Uterus (tissue), 4 donors: ENCODE data around the gene PRAME. TPM values are rescaled to one million over a fixed set of nuclear protein-coding genes. Genes with fewer than 3 reads are reported as not detected.

Experiments
- DNase-seq, 2 donors: peaks; one replicate each; pipeline ENCODE4 v3.0.0-alpha.2; 2019 to 2020
- H3K27ac ChIP-seq, 2 donors: fragments of 200-600 bp; sonication (generic); 1 replicate in 1 of 2; 2 replicates in 1 of 2; pipeline ENCODE4 v1.5.1; 2016 to 2018
- H3K27me3 ChIP-seq, 2 donors: fragments of 200-600 bp; sonication (generic); one replicate each; pipeline ENCODE4 v1.5.1; 2018 to 2019; ENCODE audit warnings: control low read depth in 1 of 2
- H3K36me3 ChIP-seq, 2 donors: fragments of 200-600 bp; sonication (generic); one replicate each; pipeline ENCODE4 v1.5.1; 2019; ENCODE audit warnings: control low read depth in 1 of 2
- H3K4me1 ChIP-seq, 2 donors: fragments of 200-600 bp; sonication (generic); one replicate each; pipeline ENCODE4 v1.5.1; 2018 to 2019; ENCODE audit warnings: control low read depth in 1 of 2
- H3K4me3 ChIP-seq, 2 donors: fragments of 200-600 bp; sonication (generic); 1 replicate in 1 of 2; 2 replicates in 1 of 2; pipeline ENCODE4 v1.5.1; 2018 to 2019; ENCODE audit warnings: mild to moderate bottlenecking in 1 of 2
- H3K9me3 ChIP-seq, 2 donors: fragments of 200-600 bp; sonication (generic); one replicate each; pipeline ENCODE4 v1.5.1; 2019; ENCODE audit warnings: control low read depth in 1 of 2
- POLR2A ChIP-seq, 2 donors: fragments of 450-650 bp; IDR thresholded peaks; one replicate each; pipeline ENCODE4 v1.6.1; 2016; ENCODE audit warnings: antibody characterized with exemption in 2 of 2, mild to moderate bottlenecking in 1 of 2, moderate library complexity in 1 of 2
- intact Hi-C: fragments of 100-400 bp; cut with DNase I; formaldehyde crosslinking; loops from one replicate; pipeline ENCODE4 v1.15.1; 2023; ENCODE audit warnings: low total_unique reads
- total RNA-seq, 4 donors: library from RNA; depleted of rRNA in 3 of 4; stranded (reverse); fragments of >200 nt in 3 of 4; gene quantifications; one replicate each; pipeline versions ENCODE4 v1.1.0 to v1.2.4, GENCODE V29; 2014 to 2023
- TF ChIP-seq, protein P1 (sequence below), 4 experiments: fragments of 200-600 bp in 2 of 4; fragments of 450-650 bp in 2 of 4; sonication (generic) in 2 of 4; IDR thresholded peaks; one replicate each; pipeline ENCODE4 v1.5.1; 2016 to 2019; ENCODE audit warnings: antibody characterized with exemption in 4 of 4, mild to moderate bottlenecking in 2 of 4, moderate library complexity in 1 of 4
- donor health status: DM: yes; HTN: yes; CAD: no.

The PRAME gene
- total RNA-seq, 4 donors from 2014 or later = 0.41 to 1.3 TPM; not detected in 2

DNA sequence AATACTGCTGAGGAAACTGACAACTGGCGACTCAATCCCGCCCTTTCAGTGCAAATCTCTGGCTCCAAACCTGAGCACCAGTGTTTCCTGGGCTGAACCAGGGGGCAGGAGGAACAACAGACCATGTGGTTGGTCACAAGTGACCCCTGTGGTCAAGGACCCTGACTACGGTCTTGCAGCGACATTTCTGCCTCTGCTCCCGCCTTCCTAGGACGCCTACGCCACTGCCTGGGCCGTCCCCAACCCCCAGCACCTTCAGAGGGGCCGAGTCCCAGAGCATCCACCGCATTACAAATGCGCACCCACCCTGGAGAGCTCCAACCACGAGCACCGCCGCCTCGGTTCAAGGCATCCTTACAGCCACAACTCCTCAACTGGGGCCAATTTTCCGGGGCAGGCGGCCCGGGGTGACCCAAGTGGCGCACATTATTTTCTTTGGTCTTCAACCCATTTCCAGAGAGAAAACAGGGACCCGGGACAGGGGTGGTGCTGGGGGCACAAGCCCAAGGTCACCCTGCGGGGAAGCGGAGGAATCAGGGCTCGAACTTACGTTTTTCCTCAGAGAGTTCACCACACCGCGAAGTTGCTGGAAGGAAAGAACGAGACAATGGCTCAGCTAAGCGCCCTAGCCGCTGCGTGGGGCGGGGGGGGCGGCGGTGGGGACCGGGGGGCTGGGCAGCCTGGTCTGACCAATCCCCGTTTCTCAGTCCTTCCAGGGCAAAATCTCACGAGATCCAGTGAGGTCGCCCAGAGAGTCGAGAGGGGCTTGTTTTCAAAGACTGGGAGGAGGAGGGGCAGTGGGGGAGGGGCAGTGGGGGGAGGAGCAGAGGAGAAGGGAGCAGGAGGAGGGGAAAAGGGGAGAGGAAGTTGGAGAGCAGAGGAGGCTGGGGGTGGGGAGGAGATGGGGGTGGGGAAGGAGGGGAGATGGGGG lies 1.8 kb downstream of the PRAME start:
- no peaks in the 10 kb centered on the region for H3K9me3 ChIP-seq
- H3K27me3 ChIP-seq = no peaks in the 10 kb centered on the region
- no peaks in the 10 kb centered on the region for H3K4me1 ChIP-seq
- TF ChIP-seq, protein P1, sequence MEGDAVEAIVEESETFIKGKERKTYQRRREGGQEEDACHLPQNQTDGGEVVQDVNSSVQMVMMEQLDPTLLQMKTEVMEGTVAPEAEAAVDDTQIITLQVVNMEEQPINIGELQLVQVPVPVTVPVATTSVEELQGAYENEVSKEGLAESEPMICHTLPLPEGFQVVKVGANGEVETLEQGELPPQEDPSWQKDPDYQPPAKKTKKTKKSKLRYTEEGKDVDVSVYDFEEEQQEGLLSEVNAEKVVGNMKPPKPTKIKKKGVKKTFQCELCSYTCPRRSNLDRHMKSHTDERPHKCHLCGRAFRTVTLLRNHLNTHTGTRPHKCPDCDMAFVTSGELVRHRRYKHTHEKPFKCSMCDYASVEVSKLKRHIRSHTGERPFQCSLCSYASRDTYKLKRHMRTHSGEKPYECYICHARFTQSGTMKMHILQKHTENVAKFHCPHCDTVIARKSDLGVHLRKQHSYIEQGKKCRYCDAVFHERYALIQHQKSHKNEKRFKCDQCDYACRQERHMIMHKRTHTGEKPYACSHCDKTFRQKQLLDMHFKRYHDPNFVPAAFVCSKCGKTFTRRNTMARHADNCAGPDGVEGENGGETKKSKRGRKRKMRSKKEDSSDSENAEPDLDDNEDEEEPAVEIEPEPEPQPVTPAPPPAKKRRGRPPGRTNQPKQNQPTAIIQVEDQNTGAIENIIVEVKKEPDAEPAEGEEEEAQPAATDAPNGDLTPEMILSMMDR (IDR thresholded peaks at IDR 0.05) = no peak
- no peak for TF ChIP-seq POLR2A (IDR thresholded peaks at IDR 0.05)
- intact Hi-C loops = no loop called here
- H3K27ac ChIP-seq = no peak overlapping the region
- DNase-seq = no peak
- H3K4me3 ChIP-seq = no peak overlapping the region
- no peaks in the 10 kb centered on the region for H3K36me3 ChIP-seq

DNA sequence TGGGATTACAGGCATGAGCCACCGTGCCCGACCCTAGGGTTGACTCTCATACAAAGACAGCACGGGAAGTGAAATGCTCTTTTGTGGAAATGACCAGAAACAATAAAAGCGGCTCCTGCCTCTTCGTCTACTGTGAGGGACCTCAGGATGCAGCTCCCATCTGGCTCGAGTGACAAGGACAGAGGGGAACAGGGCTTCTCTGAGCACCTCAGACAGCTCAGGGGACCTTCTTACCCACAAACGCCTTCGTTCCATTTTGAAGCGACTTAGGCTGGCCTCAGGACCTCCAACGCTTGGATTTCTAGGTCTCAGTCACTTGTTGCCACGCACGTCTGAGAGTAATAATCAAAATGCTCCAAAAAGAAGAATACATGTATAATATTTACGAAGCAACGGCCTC lies 2.5 kb downstream of the PRAME start:
- no peak overlapping the region for H3K4me3 ChIP-seq
- no peak overlapping the region for H3K27ac ChIP-seq
- no peaks in the 10 kb centered on the region for H3K9me3 ChIP-seq
- TF ChIP-seq, protein P1 (IDR thresholded peaks at IDR 0.05) = no peak
- no peak for TF ChIP-seq POLR2A (IDR thresholded peaks at IDR 0.05)
- DNase-seq = no peak
- intact Hi-C loops = no loop called here
- H3K4me1 ChIP-seq = no peaks in the 10 kb centered on the region
- H3K36me3 ChIP-seq = no peaks in the 10 kb centered on the region
- H3K27me3 ChIP-seq = no peaks in the 10 kb centered on the region

DNA sequence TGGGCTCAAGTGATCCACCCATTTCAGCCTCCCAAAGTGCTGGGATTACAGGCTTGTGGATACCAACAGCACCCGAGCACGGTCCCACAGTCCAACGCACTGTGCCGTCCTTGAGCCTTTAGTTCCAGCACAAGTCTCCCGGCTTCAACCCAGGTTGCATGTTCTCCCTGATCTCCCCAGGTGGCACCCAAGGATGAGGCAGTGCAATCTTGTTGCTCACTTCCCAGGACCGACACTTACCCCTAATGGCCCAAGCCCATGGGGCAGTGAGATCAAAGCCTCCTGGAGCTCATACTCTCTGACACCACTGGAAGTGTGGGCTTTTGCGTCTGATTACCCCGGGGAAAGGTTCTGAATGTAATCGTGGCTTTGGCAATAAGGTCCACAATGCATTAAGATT lies 3.5 kb downstream of the PRAME start:
- Histone ChIP-seq H3K9me3 (no peaks in the 10 kb centered on the region), H3K4me1 (no peaks in the 10 kb centered on the region), H3K27me3 (no peaks in the 10 kb centered on the region), H3K36me3 (no peaks in the 10 kb centered on the region), H3K4me3 (no peak overlapping the region), H3K27ac (no peak overlapping the region)
- DNase-seq = no peak
- intact Hi-C loops = no loop called here
- TF ChIP-seq, protein P1 (IDR thresholded peaks at IDR 0.05) = no peak
- no peak for TF ChIP-seq POLR2A (IDR thresholded peaks at IDR 0.05)

DNA sequence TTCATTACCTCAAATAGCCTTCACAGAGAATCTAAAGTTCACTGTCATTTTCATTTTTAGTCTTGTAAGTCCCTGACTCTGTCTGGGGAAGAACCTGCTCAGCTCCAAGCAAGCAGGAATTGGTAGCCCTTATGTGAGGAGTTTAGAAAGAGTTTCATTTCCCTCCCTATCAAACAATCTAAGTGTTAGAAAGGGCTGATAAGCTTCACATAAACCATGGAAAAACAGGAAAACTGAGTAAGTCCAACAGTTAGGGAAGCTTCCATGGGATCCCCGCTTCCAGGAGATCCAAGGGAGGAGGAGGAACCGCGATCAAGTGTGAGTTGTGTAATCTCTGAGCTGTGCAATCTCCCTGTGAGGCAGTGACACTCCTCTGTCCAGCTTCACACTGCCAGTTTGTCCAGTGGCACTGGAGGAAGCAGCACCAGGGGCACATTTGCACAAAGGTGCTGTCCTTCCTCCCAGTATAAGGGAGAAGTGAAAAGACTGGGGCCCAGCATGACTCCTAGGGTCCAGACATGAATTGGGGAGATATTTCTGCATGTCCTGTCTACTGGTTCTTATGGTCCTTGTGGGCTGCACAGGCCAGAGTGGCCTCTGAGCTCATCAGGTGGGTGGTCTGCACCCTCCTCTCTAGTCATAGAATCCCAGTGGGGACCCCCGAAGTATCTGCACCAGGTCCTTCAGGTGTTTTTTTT lies 4.3 kb downstream of the PRAME start:
- Histone ChIP-seq H3K27ac (no peak overlapping the region), H3K4me3 (no peak overlapping the region), H3K4me1 (no peaks in the 10 kb centered on the region), H3K27me3 (no peaks in the 10 kb centered on the region), H3K9me3 (no peaks in the 10 kb centered on the region), H3K36me3 (no peaks in the 10 kb centered on the region)
- no peak for DNase-seq
- no peak for TF ChIP-seq POLR2A (IDR thresholded peaks at IDR 0.05)
- TF ChIP-seq, protein P1 (IDR thresholded peaks at IDR 0.05) = no peak
- intact Hi-C loops = no loop called here
